GM21529 (cell line): Measurements from ENCODE around the gene SPDYC.

Source experiments
- ATAC-seq: cut with Tn5 transposase; IDR thresholded peaks from one replicate; pipeline ENCODE4 v1.9.1; 2021; ENCODE audit not compliant: unreplicated experiment

SPDYC gene

GRCh38 chr11:65205602-65205967 is 35.6 kb downstream of the SPDYC start:
- no peak for ATAC-seq

- no peak for ATAC-seq
Measured at GRCh38 chr11:65206441-65206841, 36.4 kb downstream of the SPDYC start.

DNA sequence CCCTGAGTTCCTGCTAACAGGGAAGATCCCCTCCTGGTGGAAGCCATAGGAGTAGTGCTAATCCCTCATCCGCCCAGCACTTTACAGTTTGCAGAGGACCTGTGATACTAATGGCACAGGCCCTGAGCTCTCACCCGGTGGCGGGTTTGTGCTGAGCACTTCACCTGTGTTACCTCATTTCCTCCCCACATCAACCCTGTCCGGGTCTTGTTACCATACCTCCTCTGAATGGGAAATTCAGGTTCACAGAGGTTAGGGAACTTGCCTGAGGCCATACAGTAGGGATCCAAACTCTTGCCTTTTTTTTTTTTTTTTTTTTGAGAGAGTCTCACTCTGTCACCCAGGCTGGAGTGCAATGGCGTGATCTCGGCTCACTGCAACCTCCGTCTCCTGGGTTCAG is 36.9 kb downstream of the SPDYC start:
- no peak for ATAC-seq

- ATAC-seq, result no peak
Measured at GRCh38 chr11:65207918-65208784, 38.1 kb downstream of the SPDYC start.

DNA sequence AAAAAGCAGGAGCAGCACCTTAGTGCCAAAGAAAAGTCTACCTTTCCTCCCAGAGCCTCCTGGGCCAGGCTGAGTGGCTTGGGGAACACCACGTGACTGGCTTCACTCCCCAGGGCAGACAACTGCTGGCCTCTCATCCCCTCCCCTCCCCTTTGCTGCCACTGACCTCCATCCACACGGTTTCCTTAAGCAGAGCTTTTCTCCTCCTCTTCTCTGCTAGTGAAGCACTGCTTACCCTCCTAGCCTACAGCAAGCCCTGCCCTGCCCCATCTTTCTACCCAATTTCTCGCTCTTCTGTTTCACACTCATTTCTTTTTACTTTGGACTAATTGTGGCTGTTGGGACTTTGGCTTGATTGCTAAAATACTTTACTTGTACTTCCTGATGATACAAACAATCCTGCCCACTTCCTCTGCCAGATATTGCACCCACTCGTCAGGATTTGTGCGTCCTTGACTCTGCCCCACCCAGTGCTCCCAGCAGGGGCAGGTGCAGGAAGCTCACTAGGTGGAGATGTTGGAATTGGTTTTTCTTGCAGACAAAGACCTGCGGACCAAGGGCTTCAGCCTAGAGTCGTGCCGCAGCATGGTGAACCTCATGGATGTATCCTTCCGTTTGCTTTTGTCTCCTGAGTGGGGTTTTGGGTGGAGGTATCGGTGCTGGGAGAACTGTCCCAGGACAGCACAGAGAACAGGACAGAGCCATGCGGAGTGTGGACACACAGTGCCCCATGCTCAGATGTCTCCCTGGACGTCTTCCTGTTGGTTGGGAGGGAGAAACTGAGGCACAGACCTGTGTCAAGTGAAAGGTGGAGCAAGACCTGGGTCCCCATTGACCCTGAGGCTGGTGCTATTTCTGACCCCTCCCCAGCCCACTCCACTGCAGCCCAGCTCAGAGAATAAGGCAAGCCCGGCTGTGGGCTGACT is 39.0 kb downstream of the SPDYC start:
- no peak for ATAC-seq

- no peak for ATAC-seq
Measured at GRCh38 chr11:65209711-65210360, 39.8 kb downstream of the SPDYC start.

DNA sequence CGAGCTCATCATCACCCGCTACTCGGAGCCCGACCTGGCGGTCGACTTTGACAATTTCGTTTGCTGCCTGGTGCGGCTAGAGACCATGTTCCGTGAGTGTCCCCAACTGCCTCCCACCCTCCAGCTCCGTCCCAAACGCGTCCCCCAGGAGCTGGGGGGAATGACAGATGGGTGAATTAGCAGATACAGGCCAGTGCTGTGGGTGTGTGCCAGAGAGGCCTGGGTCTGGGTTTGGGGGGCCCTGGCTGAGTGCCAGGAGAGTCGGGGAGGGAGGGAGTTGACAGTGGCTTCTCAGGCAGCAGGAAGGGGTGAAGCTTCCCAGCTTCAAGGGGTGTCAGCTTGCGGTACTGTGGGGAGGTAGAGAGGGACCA is 40.3 kb downstream of the SPDYC start:
- ATAC-seq, result no peak

- no peak for ATAC-seq
Measured at GRCh38 chr11:65210748-65211147, 40.7 kb downstream of the SPDYC start.

DNA sequence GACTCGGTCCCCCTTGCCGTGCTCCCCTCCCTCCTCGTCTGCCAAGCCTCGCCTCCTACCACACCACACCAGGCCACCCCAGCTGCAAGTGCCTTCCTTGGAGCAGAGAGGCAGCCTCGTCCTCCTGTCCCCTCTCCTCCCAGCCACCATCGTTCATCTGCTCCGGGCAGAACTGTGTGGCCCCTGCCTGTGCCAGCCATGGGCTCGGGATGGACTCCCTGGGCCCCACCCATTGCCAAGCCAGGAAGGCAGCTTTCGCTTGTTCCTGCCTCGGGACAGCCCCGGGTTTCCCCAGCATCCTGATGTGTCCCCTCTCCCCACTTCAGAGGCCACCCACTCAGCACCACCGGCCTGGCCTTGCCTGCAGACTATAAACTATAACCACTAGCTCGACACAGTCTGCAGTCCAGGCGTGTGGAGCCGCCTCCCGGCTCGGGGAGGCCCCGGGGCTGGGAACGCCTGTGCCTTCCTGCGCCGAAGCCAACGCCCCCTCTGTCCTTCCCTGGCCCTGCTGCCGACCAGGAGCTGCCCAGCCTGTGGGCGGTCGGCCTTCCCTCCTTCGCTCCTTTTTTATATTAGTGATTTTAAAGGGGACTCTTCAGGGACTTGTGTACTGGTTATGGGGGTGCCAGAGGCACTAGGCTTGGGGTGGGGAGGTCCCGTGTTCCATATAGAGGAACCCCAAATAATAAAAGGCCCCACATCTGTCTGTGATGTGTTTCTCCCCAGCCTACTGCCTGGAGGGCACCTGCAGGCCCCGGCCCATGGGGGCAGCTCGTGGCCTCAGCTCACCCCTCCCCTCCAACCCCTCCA is 41.5 kb downstream of the SPDYC start:
- no peak for ATAC-seq

DNA sequence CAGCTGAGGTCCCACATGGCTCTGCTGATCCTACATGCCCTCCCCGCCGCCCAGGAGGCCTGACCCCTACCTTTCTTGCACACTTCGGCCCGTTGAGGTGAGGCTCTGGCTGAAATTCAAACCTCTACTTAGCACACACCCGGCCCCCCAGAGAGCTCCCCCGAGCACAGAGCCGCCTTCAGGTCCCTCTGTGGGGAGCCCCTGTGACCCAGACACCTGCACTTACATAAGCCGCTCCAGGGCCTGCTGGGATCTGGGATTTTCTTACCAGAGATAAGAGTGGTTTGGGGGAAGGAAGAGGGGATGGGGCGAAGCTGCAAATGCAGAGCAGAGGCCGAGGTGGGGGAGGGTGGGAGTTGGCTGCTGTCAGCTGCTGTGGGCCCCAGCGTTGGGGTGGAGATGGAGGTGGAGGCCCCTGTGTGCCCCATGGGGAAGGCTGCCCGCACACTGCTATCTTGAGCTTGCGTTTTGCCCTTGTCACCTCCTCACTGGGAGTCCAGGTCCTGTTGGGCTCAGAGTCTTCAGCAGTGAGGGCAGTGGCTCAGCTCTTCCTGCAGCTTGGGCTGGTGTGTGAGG is 42.3 kb downstream of the SPDYC start:
- no peak for ATAC-seq

DNA sequence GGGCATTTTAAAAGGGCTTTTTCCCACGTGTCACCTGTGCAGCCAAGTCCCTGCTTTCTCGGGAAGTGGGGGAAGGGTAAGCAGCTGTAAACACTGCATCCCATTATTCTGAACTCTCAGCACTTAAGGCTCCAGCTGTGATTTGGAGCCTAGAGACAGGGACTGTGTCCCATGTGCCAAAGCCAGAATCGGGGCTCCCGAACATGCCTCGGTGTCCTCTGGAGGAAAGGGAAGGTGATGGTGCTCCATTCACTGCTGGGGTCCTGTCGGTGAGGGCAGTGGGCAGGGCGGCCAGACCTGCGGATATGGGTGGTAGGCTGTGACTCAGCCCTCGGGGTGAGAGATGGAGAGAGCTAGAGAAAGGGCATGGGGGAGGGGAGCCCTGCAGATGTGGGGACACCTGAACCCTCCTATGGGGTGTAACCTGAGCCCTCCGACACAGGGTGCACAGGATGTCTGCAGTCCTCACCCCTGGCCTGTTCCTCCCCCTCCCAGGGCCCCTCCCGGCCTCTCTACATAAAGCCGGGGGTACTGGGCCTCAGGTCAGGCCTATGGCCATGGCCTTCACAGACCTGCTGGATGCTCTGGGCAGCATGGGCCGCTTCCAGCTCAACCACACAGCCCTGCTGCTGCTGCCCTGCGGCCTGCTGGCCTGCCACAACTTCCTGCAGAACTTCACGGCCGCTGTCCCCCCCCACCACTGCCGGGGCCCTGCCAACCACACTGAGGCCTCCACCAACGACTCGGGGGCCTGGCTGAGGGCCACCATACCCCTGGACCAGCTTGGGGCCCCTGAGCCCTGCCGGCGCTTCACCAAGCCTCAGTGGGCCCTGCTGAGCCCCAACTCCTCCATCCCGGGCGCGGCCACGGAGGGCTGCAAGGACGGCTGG is 43.5 kb downstream of the SPDYC start:
- ATAC-seq, result no peak

GRCh38 chr11:65214212-65214845 is 44.3 kb downstream of the SPDYC start:
- no peak for ATAC-seq

- no peak for ATAC-seq
Measured at GRCh38 chr11:65215441-65216076, 45.5 kb downstream of the SPDYC start.

DNA sequence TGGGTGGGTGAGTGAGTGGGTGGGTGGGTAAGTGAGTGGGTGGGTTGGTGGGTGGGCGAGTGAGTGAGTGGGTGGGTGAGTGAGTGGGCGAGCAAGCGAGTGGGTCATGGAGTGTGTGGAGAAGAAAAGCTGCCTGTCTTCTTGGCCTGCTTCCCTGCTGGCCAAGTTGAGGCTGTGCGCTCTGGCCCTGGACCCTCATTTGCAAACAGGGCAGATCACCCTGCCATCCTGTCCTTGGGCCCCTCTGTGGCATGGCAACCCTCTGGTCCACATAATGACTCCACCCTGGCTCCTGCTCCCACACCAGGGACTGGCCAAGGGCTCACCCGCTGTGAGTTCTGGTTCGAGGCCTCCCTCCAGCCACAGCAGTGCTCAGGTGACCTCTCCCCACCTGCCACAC is 46.8 kb downstream of the SPDYC start:
- no peak for ATAC-seq

DNA sequence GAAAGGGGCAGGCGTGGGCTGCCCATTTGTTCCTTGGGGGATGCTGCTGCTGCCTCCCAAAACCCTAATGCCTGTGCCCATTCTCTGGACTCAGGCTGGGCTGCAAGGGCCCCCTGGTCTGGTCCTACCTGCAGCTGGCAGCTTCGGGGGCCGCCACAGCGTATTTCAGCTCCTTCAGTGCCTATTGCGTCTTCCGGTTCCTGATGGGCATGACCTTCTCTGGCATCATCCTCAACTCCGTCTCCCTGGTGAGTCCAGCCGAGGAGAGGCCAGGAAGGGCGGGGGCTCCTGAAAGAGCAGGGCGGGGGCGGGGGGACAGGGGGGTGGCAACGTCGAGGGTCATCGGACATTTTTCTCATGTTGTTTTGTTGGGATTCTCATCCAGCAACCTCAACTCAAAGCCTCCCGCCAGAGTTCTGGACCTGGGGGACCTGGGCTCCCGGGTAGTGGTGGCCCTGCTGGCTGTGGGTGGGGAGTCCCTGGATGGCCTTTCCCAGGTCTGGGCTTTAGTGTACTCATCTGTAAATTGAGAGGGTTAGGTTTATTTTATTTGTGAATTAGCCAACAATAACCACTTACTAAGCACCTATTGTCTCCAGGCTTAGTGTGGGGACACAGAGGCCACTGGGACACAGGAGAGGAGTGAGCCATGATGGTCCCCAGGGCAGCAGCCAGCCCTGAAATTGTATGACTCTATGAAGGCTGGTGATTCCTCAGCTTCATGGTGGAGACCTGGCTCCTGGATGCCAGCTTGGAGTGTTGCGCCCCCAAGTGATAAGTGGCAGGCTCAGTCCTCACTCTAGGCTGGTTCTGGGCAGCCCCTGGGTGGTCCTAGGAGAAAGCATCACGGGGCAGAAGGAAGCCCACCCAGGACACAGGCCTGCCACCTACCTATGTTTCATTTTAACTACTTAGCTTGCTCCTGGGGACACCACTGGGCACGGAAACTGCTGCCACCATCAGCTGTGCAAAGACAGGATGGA is 47.7 kb downstream of the SPDYC start:
- no peak for ATAC-seq

- no peak for ATAC-seq
Measured at GRCh38 chr11:65218446-65218845, 48.4 kb downstream of the SPDYC start.

- ATAC-seq, result no peak
Measured at GRCh38 chr11:65219930-65220213, 49.8 kb downstream of the SPDYC start.

- ATAC-seq, result no peak
Measured at GRCh38 chr11:65221026-65221425, 51.0 kb downstream of the SPDYC start.
